GM20000 (cell line): Measurements from ENCODE around the gene NR0B1.

Experiments used
- DNase-seq: peaks from one replicate; pipeline ENCODE4 v3.0.0; 2012; ENCODE audit warnings: low spot score
- CTCF ChIP-seq: IDR thresholded peaks from 2 replicates; pipeline ENCODE4 v1.5.1; 2012; ENCODE audit warnings: mild to moderate bottlenecking, control low read depth; ENCODE audit errors: extremely low read depth, missing control alignments

Gene NR0B1

GRCh38 chrX:30270639-30271038 is 38.6 kb downstream of the NR0B1 start:
- TF ChIP-seq CTCF = no peak

GRCh38 chrX:30262763-30263162 is 46.4 kb downstream of the NR0B1 start:
- DNase-seq = no peak
- TF ChIP-seq CTCF = no peak

More at GRCh38 chrX:30270639-30271038, 38.6 kb downstream of the NR0B1 start:
- no peak for DNase-seq

DNA sequence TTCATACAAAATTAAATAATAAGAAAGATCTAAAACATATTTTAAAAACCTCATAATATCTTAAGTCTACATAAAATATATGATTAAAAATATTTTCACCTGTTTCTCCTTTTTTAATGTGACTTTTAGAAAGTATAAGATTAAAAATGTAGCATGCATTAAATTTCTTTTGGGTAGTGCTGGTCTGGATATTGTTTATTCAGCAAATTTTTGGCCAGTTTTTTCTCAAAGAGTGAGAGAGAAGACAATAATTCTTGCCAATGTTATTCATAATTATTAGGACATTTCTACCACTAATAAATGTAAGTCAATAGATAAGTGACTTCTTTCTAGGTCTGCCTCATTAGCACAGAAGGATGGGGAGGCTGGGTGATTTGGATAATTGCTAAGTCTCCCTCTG is 48.2 kb downstream of the NR0B1 start:
- DNase-seq = no peak
- no peak for TF ChIP-seq CTCF

DNA sequence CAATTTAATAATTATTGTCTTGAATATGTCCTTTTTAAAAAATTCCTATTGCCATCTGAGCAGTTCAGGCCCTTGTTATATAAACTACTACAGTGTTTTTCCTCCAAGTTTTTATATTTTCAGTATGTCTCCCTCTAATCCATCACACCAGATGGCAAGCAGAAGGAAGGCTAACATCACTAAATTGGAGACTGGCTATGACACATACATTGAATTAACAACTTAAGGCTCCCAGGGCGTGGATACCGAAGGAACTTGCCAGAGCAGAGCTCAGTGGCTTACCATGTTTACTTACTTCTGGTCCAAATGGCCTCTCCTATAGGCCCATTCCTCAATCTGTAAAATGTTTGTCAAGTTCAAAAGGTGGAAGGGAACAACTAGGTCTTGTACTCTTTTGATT is 49.3 kb downstream of the NR0B1 start:
- no peak for TF ChIP-seq CTCF

More for the DNA sequence above, 49.3 kb downstream of the NR0B1 start:
- no peak for DNase-seq
